Inflammatory macrophage treated with lipopolysaccharide for 4 hours (primary cell): Measurements from ENCODE around the gene SLC29A4.
"Not testable (repeated sequence)": the region's sequence is repeated elsewhere in the genome, so short reads cannot be mapped to it uniquely, and the experiment has no call there.

Experiments used
- DNase-seq: peaks from one replicate; pipeline ENCODE4 v3.0.0-alpha.2; 2020

Gene SLC29A4

DNA sequence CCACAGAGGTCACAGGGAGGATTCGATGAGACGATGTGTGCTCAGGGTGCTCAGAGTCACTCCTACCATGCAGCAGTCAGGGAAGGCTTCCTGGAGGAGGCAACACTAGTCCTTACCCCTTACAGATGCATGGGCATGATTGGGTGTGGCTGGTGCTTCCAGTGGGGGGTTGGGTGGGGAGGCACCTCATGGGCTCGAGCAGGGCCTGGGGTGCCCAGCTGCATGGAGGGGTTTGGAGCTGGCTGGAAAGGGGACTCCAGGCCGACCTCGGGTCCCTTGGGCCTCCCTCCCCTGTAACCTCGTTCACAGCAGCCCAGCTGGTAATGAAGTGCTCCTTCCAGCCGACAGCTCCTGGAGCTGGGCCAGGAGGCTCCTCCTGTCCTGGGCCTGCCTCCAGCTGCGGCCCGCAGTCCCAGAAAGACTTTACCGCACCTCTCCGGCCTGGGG is 7.7 kb upstream of the SLC29A4 start:
- DNase-seq: not testable (repeated sequence)

GRCh38 chr7:5275510-5275909 is 7.2 kb upstream of the SLC29A4 start:
- not testable (repeated sequence) for DNase-seq

- not testable (repeated sequence) for DNase-seq
These were observed 6.6 kb upstream of the SLC29A4 start for GRCh38 chr7:5276123-5276522.

GRCh38 chr7:5276611-5277010 is 6.1 kb upstream of the SLC29A4 start:
- DNase-seq: no peak

- no peak for DNase-seq
These were observed 4.0 kb upstream of the SLC29A4 start for GRCh38 chr7:5278766-5279165.

DNA sequence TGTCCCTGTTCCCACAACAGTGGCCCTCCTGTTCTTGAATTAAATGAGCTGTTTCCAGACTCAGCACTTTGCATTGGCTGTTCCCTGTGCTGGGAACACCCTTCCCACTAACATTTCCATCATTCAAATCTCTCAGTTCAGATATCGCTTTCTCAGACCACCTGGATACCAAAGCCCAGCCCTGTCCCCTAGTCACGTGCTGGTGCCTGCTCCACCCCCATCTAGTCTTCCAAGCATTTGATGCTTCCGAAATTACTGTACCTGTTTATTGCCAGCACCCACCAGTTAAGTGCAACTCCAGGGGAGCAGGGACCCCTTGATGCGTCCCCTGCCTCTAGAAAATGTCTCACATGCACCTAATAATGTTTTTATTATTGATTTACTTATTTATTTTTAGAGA is 3.0 kb upstream of the SLC29A4 start:
- no peak for DNase-seq

DNA sequence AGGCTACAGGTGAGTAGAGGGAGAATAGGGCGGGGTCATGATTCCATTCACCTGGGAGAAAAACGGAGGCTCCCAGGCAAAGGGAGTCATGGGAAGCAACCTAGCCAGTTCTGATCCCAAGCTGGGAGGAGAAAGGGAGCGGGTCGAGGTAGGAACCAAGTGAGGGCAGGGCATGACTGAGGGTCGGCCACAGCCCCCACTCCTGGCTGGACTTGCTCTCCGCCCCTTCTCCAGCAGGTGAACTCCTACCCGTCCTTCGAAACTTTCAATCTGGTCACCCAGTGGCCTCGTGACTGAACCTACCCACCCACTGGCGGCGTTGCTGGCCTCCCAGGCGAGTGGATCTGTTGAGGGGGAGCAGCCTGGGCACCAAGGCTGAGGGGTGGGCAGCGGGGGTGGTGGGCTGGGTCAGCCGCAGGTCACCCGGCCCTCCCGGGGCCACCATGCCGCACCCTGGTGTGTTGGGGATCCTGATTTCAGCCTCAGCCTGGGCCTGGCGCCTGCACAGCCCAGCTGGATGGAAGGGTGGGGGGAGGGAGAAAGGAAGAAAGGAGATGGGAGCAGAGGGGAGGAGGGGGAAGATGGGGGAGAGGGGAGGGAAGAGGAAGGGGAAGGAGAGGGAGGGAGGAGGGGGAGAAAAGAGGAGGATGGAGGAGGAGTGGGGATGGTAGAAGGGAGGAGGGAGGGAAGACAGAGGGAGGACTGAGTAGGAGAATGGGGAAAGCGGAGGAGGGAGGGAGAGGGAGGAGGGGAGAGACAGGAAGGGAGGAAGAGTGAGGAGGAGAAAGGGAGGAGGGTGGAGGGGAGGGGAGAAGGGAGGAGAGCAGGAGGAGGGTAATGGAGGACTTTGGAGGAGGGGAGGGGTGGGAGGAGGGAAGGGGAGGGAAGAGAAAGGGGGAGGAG is 894 bp upstream of the SLC29A4 start:
- DNase-seq: not testable (repeated sequence)

- no peak for DNase-seq
These were observed 919 bp downstream of the SLC29A4 start for GRCh38 chr7:5283421-5284303.

DNA sequence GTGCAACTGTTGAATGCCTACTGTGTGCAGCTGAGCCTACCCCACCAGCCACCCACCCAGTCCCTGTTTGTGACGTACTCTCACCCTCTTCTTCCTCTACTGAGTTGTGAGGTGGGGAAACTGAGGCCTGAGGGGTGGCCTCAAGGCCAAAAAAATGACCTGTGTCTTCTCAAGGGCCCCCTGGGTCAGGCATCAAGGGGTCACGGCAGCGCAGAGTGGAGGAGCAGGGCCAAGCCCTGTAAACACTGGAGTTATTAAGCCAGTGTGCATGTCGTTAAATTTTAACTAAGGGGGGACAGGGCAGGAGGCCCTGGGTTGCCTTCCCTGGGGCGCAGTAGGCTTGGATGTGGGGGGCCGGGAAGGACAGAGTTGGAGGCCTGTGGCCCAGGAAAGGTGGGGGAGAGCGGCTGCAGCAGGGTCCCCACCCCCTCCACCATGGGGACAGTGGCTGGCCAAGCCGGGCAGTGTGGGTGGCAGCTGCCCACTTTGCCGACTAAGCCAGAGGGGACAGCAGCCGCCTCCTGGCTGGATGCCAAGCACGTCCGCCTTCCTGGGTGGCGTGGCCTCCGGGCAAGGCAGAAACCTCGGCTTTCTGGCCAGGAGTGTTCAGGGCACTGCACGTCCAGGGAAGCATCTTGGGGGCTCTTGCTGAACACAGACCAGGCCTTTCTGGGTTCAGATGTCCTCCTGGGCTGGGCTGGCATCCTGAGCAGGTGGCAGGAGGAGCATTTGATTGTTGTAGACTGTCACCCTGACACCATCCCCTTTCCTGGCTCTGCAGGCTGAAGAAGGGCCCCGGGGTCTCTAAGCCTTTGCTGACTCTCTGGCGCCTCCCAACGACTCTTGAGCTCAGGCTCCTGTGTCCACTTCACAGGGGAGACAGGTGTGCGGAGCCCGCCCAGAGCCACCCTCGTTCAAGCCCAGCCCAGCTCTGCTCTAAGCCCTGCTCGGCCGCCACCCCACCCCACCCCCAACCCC is 1.9 kb downstream of the SLC29A4 start:
- DNase-seq: peak; percentile 28

DNA sequence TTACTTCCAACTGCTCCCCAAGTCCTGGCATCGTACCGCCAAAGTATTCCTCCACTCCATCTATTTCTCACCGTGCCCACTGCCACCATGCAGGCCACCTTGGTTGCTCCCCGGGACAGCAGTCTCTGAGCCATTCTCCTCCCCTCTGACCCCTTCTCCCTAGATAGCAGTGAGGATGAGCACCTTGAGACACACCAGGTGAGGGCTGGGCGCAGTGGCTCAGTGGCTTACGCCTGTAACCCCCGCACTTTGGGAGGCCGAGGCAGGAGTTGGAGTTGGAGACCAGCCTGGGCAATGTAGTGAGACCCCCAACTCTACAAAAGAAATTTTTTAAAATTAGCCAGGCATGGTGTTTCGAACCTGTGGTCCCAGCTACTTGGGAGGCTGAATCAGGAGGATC is 4.2 kb downstream of the SLC29A4 start:
- DNase-seq: no peak

- not testable (repeated sequence) for DNase-seq
These were observed 4.6 kb downstream of the SLC29A4 start for GRCh38 chr7:5287373-5287772.

GRCh38 chr7:5287802-5288201 is 5.1 kb downstream of the SLC29A4 start:
- DNase-seq: no peak

- DNase-seq: not testable (repeated sequence)
These were observed 5.8 kb downstream of the SLC29A4 start for GRCh38 chr7:5288560-5288959.

GRCh38 chr7:5289355-5289754 is 6.6 kb downstream of the SLC29A4 start:
- DNase-seq: no peak

DNA sequence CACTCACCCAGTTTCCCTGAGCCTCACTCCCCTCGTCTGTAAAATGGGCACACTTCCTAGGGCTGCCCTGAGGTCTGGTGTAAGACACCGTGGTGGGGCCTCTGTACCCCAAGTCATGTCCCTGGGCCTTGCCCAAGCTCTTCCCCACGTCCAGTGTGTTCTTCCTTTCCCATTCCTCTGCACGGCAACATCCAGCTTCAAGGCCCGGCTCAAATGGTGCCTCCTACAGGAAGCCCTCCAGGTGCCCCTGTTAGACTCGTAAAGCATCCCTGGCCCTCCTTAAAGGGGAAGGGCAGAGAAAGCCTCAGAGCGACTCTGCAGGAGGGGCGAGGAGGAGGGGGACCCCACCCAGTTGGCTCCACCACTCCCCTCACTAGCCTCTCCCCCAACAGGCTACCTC is 8.6 kb downstream of the SLC29A4 start:
- no peak for DNase-seq

DNA sequence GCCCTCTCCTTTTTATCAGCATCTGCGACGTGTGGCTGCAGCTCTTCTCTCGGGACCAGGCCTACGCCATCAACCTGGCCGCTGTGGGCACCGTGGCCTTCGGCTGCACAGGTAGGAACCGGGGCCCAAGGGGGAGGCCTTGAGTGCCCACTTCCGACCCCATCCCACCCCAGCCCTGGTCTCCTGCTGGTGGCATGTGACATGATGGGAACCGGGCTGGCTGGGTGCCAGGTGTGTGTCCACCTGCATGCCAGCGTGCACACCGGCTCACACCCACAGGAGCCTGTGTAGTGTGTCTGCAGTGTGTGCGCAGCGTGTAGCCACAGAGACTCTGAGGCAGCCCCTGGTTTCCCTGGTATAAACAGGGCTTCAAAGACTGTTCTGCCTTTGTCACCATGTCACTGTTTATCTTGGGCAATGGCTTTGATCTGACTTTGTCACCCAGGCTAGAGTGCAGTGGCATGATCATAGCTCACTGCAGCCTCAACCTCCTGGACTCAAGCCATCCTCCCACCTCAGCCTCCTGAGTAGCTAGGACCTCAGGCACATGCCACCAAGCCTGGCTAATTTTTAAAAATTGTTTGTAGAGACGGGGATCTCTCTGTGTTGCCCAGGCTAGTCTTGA is 9.1 kb downstream of the SLC29A4 start:
- DNase-seq: not testable (repeated sequence)

- DNase-seq: no peak
These were observed 11.6 kb downstream of the SLC29A4 start for GRCh38 chr7:5294169-5294987.

DNA sequence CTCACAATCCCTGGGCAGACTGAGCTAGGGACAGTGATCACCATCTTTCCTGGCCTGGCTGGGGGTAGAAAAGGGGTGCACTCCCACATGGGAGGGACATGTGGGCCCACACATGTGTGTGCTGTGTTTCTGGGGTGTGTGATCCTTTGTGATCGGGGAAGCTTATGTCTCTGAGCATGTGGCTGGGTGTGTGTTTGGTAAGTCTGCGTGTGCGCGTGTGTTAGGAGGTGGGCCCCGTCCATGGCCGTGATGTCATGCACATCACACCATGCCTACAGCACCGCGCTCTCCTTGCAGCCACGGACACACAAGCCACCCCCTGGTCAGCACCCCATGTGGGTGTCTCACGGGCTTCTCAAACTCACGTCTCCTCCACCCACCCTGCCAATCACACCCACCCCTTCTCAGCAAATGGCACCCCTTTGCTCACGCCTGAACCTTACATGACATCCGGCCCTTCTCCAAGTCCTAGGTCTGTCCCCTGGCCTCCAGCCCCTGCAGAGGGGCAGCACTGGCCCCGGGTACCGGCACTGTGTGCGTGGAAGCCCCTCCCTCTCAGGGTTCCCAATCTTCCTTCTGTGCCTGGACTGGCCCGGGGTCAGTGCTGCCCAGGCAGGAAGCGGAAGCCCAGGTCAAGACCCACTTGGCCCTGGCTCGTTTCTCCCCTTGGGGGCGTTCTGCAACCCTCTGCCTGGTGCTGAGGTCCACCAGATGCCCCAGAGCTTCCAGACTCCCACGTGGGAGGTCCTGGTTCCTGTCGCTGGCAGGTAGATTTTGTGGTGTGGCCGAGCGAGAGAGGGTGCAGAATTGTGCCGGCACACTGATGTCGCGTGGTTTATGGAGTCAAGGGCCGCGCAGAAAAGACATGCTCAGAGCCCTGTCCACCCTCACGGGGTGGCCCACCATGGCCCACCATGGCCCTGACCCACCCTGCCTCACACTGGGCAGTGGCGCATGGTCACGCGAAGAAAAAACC is 12.6 kb downstream of the SLC29A4 start:
- DNase-seq: no peak

GRCh38 chr7:5296015-5296610 is 13.4 kb downstream of the SLC29A4 start:
- no peak for DNase-seq
